ENCODE measurements around the gene PNMA8C. TPM values are rescaled to one million over a fixed set of nuclear protein-coding genes. Genes with fewer than 3 reads are reported as not detected.

The PNMA8C gene
- total and polyA plus RNA-seq, 2 donors (not counting 3 experiments of a cell fraction or from before 2014, with no cell fraction given) = not detected

DNA sequence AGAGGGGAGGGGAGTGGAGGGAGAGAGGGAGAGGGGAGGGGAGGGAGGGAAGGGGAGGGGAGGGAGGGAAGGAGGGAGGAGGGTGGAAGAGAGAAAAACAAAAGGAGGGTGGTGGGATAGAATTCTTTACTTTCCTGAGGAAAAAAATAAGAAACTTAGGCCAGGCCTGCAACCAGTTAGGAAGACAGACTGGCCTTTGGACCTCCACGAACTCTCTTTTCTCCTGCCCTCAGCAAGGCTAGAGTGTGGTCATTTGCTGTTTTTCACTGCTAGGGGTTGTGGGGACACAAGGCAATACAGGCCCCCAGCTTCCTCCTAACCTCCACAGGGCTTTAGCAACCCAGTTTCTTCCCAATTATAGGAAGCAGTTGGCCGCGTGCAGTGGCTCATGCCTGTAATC, 19.5 kb downstream of the PNMA8C start:
- TF ChIP-seq EZH2 (IDR thresholded peaks at IDR 0.05; ENCODE audit: borderline replicate concordance, low read depth, low read length, severe bottlenecking) = no peak
- TF ChIP-seq FOS (IDR thresholded peaks at IDR 0.05; ENCODE audit: borderline replicate concordance, insufficient read depth, low read length) = no peak
- TF ChIP-seq POLR2AphosphoS5 (IDR thresholded peaks at IDR 0.05; ENCODE audit: insufficient read depth, low read depth, low read length) = no peak
- no peak for TF ChIP-seq CTCF (IDR thresholded peaks at IDR 0.05; ENCODE audit: extremely low read depth in 1 of 2, insufficient read depth in 1 of 2, low read depth in 1 of 2, low read length in 2 of 2)
- no peak for TF ChIP-seq GATA2 (IDR thresholded peaks at IDR 0.05; ENCODE audit: insufficient read depth, insufficient read length, low read depth, low read length)
- no peak for TF ChIP-seq MYC (IDR thresholded peaks at IDR 0.05; ENCODE audit: low read depth, low read length)
- TF ChIP-seq, protein P1, sequence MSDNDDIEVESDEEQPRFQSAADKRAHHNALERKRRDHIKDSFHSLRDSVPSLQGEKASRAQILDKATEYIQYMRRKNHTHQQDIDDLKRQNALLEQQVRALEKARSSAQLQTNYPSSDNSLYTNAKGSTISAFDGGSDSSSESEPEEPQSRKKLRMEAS (IDR thresholded peaks at IDR 0.05; ENCODE audit: insufficient read depth, insufficient read length) = no peak
- TF ChIP-seq POLR2A (IDR thresholded peaks at IDR 0.05; ENCODE audit: low read depth, low read length) = no peak
- POLR2A ChIA-PET = no interaction called here
- DNase-seq (ENCODE audit: low read depth, low spot score) (no peak), FAIRE-seq (no peak)
- intact Hi-C loops (cut with micrococcal nuclease) (no loop called here), dilution Hi-C loops (cut with MboI; ENCODE audit: extremely low pct_ligation_motif_present, low sequenced_read_pairs) (no loop called here)
- no peak overlapping the region for H3K4me2 ChIP-seq (ENCODE audit: insufficient read depth, low read length)
- no peak overlapping the region for H3K4me3 ChIP-seq (replicated peaks in 1 of 3; ENCODE audit: insufficient read depth in 1 of 3, low read depth in 1 of 3, low read length in 3 of 3)
- no peaks in the 10 kb centered on the region for H3K36me3 ChIP-seq (ENCODE audit: control insufficient read depth in 2 of 2, extremely low read depth in 1 of 2, insufficient read depth in 2 of 2, low read length in 2 of 2)
- no peak overlapping the region for H3K27ac ChIP-seq (ENCODE audit: insufficient read depth, low read depth, low read length)
- no peaks in the 10 kb centered on the region for H3K9me1 ChIP-seq (replicated peaks; ENCODE audit: control insufficient read depth, extremely low read depth, insufficient read depth, low read length)
- no peak overlapping the region for H2AFZ ChIP-seq (ENCODE audit: low read depth, low read length)
- H3K9ac ChIP-seq (replicated peaks; ENCODE audit: extremely low read depth, insufficient read depth, low read length) = no peak overlapping the region
- no peaks in the 10 kb centered on the region for H3K9me3 ChIP-seq (replicated peaks; ENCODE audit: control insufficient read depth, insufficient read depth, low read length)
- no peaks in the 10 kb centered on the region for H3K4me1 ChIP-seq (ENCODE audit: control insufficient read depth, extremely low read depth, insufficient read depth, low read length)
- H3K79me2 ChIP-seq (ENCODE audit: control insufficient read depth, insufficient read depth, low read length) = no peaks in the 10 kb centered on the region
- CTCF ChIA-PET = no interaction called here
- BruUV-seq (replicated peaks) = no TSS peak
- no peaks in the 10 kb centered on the region for H4K20me1 ChIP-seq (replicated peaks; ENCODE audit: control insufficient read depth, extremely low read depth, insufficient read depth, low read length)
- peaks cover 44 to 57% of the 10 kb centered on the region in 2 experiments for H3K27me3 ChIP-seq (ENCODE audit: control insufficient read depth in 2 of 2, insufficient read depth in 2 of 2, low read length in 2 of 2)
